ENCODE measurements around the gene PPP2R5C.

PPP2R5C gene

GRCh38 chr14:101947577-101947903 lies 186.0 kb downstream of the PPP2R5C start:
- peak; percentile 44 for DNase-seq (ENCODE audit: low spot score)
- no peak for TF ChIP-seq CTCF (IDR thresholded peaks at IDR 0.05; ENCODE audit: extremely low read depth, insufficient read depth, missing control alignments)
- in situ Hi-C loops (cut with MboI; ENCODE audit: low pct_unique_long_range_greater_than_20kb, low sequenced_read_pairs, unreplicated experiment): no loop called here

GRCh38 chr14:101947904-101948665 lies 186.6 kb downstream of the PPP2R5C start:
- in situ Hi-C loops (cut with MboI; ENCODE audit: low pct_unique_long_range_greater_than_20kb, low sequenced_read_pairs, unreplicated experiment): no loop called here
- no peak for TF ChIP-seq CTCF (IDR thresholded peaks at IDR 0.05; ENCODE audit: extremely low read depth, insufficient read depth, missing control alignments)
- DNase-seq (ENCODE audit: low spot score): peak; percentile 98

DNA sequence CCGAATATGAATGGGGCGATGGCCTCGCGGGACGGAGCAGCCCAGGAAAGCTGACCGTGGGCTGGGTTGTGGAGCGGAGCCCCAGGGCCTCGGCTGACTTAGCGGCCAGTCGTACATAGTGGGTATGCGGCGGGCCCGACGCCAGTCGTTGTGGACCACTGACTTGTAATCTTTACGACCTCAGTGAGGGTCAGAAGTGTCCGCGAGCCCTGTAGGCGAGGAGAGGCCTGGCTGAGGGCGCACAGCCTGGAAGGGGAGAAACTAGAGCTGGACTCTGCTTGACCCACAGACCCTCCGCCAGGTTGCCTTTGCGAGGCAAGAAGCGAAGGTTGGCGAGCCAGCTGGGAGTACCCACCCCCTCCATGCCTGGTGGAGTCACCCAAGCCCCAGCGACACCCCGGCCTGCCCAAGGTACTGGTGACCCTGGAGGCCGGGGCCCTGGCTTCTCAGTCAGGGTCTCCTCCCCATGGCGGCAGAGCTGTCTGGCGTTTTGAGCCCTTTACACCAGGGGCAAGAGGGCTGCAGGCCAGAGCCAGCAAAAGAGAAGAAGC lies 187.2 kb downstream of the PPP2R5C start:
- no peak for DNase-seq (ENCODE audit: low spot score)
- no peak for TF ChIP-seq CTCF (IDR thresholded peaks at IDR 0.05; ENCODE audit: extremely low read depth, insufficient read depth, missing control alignments)
- in situ Hi-C loops (cut with MboI; ENCODE audit: low pct_unique_long_range_greater_than_20kb, low sequenced_read_pairs, unreplicated experiment): no loop called here

GRCh38 chr14:101950100-101950499 lies 188.6 kb downstream of the PPP2R5C start:
- DNase-seq (ENCODE audit: low spot score): no peak
- in situ Hi-C loops (cut with MboI; ENCODE audit: low pct_unique_long_range_greater_than_20kb, low sequenced_read_pairs, unreplicated experiment): loop anchor here (25.0 kb wide), 1 partner anchor 362 kb away; the partner anchor contains the start of genes MOK and ZNF839

GRCh38 chr14:101950516-101951215 lies 189.2 kb downstream of the PPP2R5C start:
- in situ Hi-C loops (cut with MboI; ENCODE audit: low pct_unique_long_range_greater_than_20kb, low sequenced_read_pairs, unreplicated experiment): loop anchor here (25.0 kb wide), 1 partner anchor 362 kb away; the partner anchor contains the start of genes MOK and ZNF839

More at GRCh38 chr14:101950100-101950499, 188.6 kb downstream of the PPP2R5C start:
- TF ChIP-seq CTCF (IDR thresholded peaks at IDR 0.05; ENCODE audit: extremely low read depth, insufficient read depth, missing control alignments): peak; percentile 28

More at GRCh38 chr14:101950516-101951215, 189.2 kb downstream of the PPP2R5C start:
- no peak for DNase-seq (ENCODE audit: low spot score)
- no peak for TF ChIP-seq CTCF (IDR thresholded peaks at IDR 0.05; ENCODE audit: extremely low read depth, insufficient read depth, missing control alignments)
